ENCODE data around the gene CBS.
"Not testable (repeated sequence)": the region's sequence is repeated elsewhere in the genome, so short reads cannot be mapped to it uniquely, and the experiment has no call there.

The CBS gene

GRCh38 chr21:43025636-43026180, 49.9 kb downstream of the CBS start:
- DNase-seq (ENCODE audit: low read depth in 2 of 2) = no peak

- DNase-seq (ENCODE audit: low read depth in 2 of 2) = no peak
These were observed 51.0 kb downstream of the CBS start for GRCh38 chr21:43024439-43025136.

- no peak for DNase-seq (ENCODE audit: low read depth in 2 of 2)
These were observed 52.5 kb downstream of the CBS start for GRCh38 chr21:43023175-43023574.

- DNase-seq (ENCODE audit: low read depth in 2 of 2) = no peak
These were observed 53.7 kb downstream of the CBS start for GRCh38 chr21:43021756-43022600.

- no peak for DNase-seq (ENCODE audit: low read depth in 2 of 2)
These were observed 54.4 kb downstream of the CBS start for GRCh38 chr21:43021191-43021590.

GRCh38 chr21:43020771-43021170, 54.9 kb downstream of the CBS start:
- no peak for DNase-seq (ENCODE audit: low read depth in 2 of 2)

- DNase-seq (ENCODE audit: low read depth in 2 of 2) = no peak
These were observed 55.5 kb downstream of the CBS start for GRCh38 chr21:43020177-43020576.

GRCh38 chr21:43018519-43018918, 57.1 kb downstream of the CBS start:
- DNase-seq (ENCODE audit: low read depth in 2 of 2) = no peak

GRCh38 chr21:43016728-43017127, 58.9 kb downstream of the CBS start:
- DNase-seq (ENCODE audit: low read depth in 2 of 2) = no peak

- no peak for DNase-seq (ENCODE audit: low read depth in 2 of 2)
These were observed 59.6 kb downstream of the CBS start for GRCh38 chr21:43015906-43016540.

GRCh38 chr21:43012596-43012995, 63.0 kb downstream of the CBS start:
- DNase-seq (ENCODE audit: low read depth in 2 of 2) = no peak

GRCh38 chr21:43006874-43007208, 68.8 kb downstream of the CBS start:
- no peak for DNase-seq (ENCODE audit: low read depth in 2 of 2)

- not testable (repeated sequence) for DNase-seq (ENCODE audit: low read depth in 2 of 2)
These were observed 69.4 kb downstream of the CBS start for GRCh38 chr21:43006051-43006873.

GRCh38 chr21:43005635-43006034, 70.0 kb downstream of the CBS start:
- DNase-seq (ENCODE audit: low read depth in 2 of 2) = no peak

GRCh38 chr21:43004926-43005325, 70.7 kb downstream of the CBS start:
- no peak for DNase-seq (ENCODE audit: low read depth in 2 of 2)

Data from activated CD8-positive, alpha-beta memory T cell treated with anti-CD3 and anti-CD28 coated beads for 4 hours (primary cell).